ENCODE results near the gene MYZAP.

The MYZAP gene

GRCh38 chr15:57591822-57592367 lies at the start of gene MYZAP:
Gene MYZAP, plus strand, starts transcription at chr15:57591904. Its CDS starts 131 bp downstream, at chr15:57592035.
- DNase-seq (ENCODE audit: low read depth in 2 of 2, low spot score in 1 of 2), result no peak

GRCh38 chr15:57542505-57542817 lies 49.2 kb upstream of the MYZAP start:
- no peak for DNase-seq (ENCODE audit: low read depth in 2 of 2, low spot score in 1 of 2)

- no peak for DNase-seq (ENCODE audit: low read depth in 2 of 2, low spot score in 1 of 2)
Measured at GRCh38 chr15:57544848-57545480, 46.7 kb upstream of the MYZAP start.

GRCh38 chr15:57545995-57546394 lies 45.7 kb upstream of the MYZAP start:
- DNase-seq (ENCODE audit: low read depth in 2 of 2, low spot score in 1 of 2), result no peak

GRCh38 chr15:57547243-57547755 lies 44.4 kb upstream of the MYZAP start:
- DNase-seq (ENCODE audit: low read depth in 2 of 2, low spot score in 1 of 2), result no peak

GRCh38 chr15:57548351-57548750 lies 43.4 kb upstream of the MYZAP start:
- no peak for DNase-seq (ENCODE audit: low read depth in 2 of 2, low spot score in 1 of 2)

- no peak for DNase-seq (ENCODE audit: low read depth in 2 of 2, low spot score in 1 of 2)
Measured at GRCh38 chr15:57548835-57549234, 42.9 kb upstream of the MYZAP start.

GRCh38 chr15:57549935-57550334 lies 41.8 kb upstream of the MYZAP start:
- DNase-seq (ENCODE audit: low read depth in 2 of 2, low spot score in 1 of 2), result no peak

GRCh38 chr15:57550640-57551039 lies 41.1 kb upstream of the MYZAP start:
- no peak for DNase-seq (ENCODE audit: low read depth in 2 of 2, low spot score in 1 of 2)

- DNase-seq (ENCODE audit: low read depth in 2 of 2, low spot score in 1 of 2), result no peak
Measured at GRCh38 chr15:57551715-57552677, 39.7 kb upstream of the MYZAP start.

- no peak for DNase-seq (ENCODE audit: low read depth in 2 of 2, low spot score in 1 of 2)
Measured at GRCh38 chr15:57552678-57553334, 38.9 kb upstream of the MYZAP start.

- no peak for DNase-seq (ENCODE audit: low read depth in 2 of 2, low spot score in 1 of 2)
Measured at GRCh38 chr15:57553526-57553925, 38.2 kb upstream of the MYZAP start.

- DNase-seq (ENCODE audit: low read depth in 2 of 2, low spot score in 1 of 2), result no peak
Measured at GRCh38 chr15:57554063-57554811, 37.5 kb upstream of the MYZAP start.

- DNase-seq (ENCODE audit: low read depth in 2 of 2, low spot score in 1 of 2), result no peak
Measured at GRCh38 chr15:57554812-57555179, 36.9 kb upstream of the MYZAP start.

- DNase-seq (ENCODE audit: low read depth in 2 of 2, low spot score in 1 of 2), result no peak
Measured at GRCh38 chr15:57555270-57555669, 36.4 kb upstream of the MYZAP start.

GRCh38 chr15:57556040-57556439 lies 35.7 kb upstream of the MYZAP start:
- DNase-seq (ENCODE audit: low read depth in 2 of 2, low spot score in 1 of 2), result no peak

GRCh38 chr15:57557267-57557666 lies 34.4 kb upstream of the MYZAP start:
- DNase-seq (ENCODE audit: low read depth in 2 of 2, low spot score in 1 of 2), result no peak

GRCh38 chr15:57557810-57558209 lies 33.9 kb upstream of the MYZAP start:
- no peak for DNase-seq (ENCODE audit: low read depth in 2 of 2, low spot score in 1 of 2)

- DNase-seq (ENCODE audit: low read depth in 2 of 2, low spot score in 1 of 2), result peak in 1 of 2 donors; percentile 55
Measured at GRCh38 chr15:57559875-57560274, 31.8 kb upstream of the MYZAP start.

GRCh38 chr15:57561041-57561711 lies 30.5 kb upstream of the MYZAP start:
- peak in 1 of 2 donors; percentile 38 for DNase-seq (ENCODE audit: low read depth in 2 of 2, low spot score in 1 of 2)

Measured in stimulated activated CD8-positive, alpha-beta memory T cell treated with anti-CD3 and anti-CD28 coated beads, Interleukin-4, amount 100 ng/mL, for 4 hours (primary cell).